Measurements from ENCODE around the gene SLC45A3. TPM values are rescaled to one million over a fixed set of nuclear protein-coding genes. Genes with fewer than 3 reads are reported as not detected.

The SLC45A3 gene
- total RNA-seq, 1 experiment from 2014 or later, result 3.2 TPM

DNA sequence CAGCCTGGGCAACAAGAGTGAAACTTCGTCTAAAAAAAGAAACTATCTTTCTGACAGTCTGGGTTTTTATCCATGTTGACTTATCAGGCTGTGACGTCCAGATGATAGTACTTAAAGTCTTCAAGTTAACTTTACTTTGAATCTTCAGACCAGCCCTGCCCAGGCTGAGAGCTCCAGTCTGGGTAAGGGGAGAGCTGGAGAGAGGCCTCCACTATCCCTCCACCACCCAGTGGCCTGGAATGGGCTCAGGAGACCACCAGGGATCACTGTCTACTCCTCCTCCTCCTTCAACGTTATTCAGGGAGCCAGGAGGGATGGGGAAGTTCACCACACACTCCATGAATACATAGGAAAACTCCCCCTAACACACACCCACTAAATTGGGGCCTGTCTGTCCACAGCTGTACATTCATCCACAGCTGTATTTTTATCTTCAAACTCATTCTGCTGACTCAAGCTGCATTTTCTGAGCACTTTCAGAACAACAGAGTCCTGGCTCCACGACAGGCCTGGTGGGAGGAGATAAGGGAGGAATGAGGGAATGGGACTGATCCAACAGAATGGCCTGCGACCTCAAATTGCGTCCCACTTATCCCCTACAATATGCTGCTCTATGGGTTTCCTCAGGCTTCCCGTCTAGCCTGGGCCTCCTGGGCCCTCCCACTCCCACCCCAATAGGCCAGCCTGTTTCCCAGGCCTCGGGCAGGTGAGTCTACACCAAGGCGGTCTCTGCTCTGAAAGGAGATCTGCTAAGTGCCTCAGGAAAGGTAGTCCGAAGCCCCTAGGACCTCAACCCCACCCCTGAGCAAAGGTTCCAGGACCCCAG is 1.8 kb downstream of the SLC45A3 start:
- no peak for DNase-seq
- H3K9me3 ChIP-seq, result no peaks in the 10 kb centered on the region
- H3K27me3 ChIP-seq, result peaks cover 4% of the 10 kb centered on the region; the same call in 1 of the 2 replicates
- H3K36me3 ChIP-seq, result no peaks in the 10 kb centered on the region
- no peak overlapping the region for H3K4me3 ChIP-seq

DNA sequence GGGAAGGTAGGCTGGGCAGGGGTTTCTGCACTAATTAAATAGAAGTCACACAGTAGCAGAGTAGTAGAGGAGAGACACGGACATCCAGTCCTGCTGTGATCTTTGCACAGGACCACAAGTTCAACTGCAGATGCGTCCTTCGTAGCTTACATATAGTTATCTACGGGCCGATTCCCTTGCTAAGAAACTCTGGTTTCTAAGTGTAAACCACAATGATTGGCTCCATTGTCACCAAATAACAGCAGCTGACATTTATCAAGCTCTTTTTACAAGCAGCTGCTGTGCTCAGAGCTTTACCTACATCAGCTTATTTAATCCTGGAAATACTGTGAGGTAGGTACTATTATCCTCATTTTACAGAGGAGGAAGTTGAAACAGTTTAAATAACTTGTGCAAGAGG is 3.1 kb downstream of the SLC45A3 start:
- Histone ChIP-seq H3K9me3 (no peaks in the 10 kb centered on the region), H3K27me3 (peaks cover 4% of the 10 kb centered on the region; the same call in 1 of the 2 replicates)

GRCh38 chr1:205676597-205676996 is 3.7 kb downstream of the SLC45A3 start:
- H3K27me3 ChIP-seq, result peaks cover 4% of the 10 kb centered on the region; the same call in 1 of the 2 replicates
- no peaks in the 10 kb centered on the region for H3K9me3 ChIP-seq
- DNase-seq, result no peak
- H3K4me3 ChIP-seq, result no peak overlapping the region
- H3K36me3 ChIP-seq, result no peaks in the 10 kb centered on the region

More for the DNA sequence above, 3.1 kb downstream of the SLC45A3 start:
- Histone ChIP-seq H3K36me3 (no peaks in the 10 kb centered on the region), H3K4me3 (no peak overlapping the region)
- no peak for DNase-seq

- no peak for DNase-seq
- peaks cover 4% of the 10 kb centered on the region; the same call in 1 of the 2 replicates for H3K27me3 ChIP-seq
- H3K4me3 ChIP-seq, result no peak overlapping the region
- no peaks in the 10 kb centered on the region for H3K9me3 ChIP-seq
- no peaks in the 10 kb centered on the region for H3K36me3 ChIP-seq
These were observed 4.3 kb downstream of the SLC45A3 start for GRCh38 chr1:205676002-205676401.

GRCh38 chr1:205675247-205675646 is 5.1 kb downstream of the SLC45A3 start:
- no peak for DNase-seq
- H3K9me3 ChIP-seq, result no peaks in the 10 kb centered on the region

GRCh38 chr1:205672970-205673369 is 7.3 kb downstream of the SLC45A3 start:
- H3K9me3 ChIP-seq, result no peaks in the 10 kb centered on the region
- no peaks in the 10 kb centered on the region for H3K36me3 ChIP-seq
- DNase-seq, result no peak
- no peaks in the 10 kb centered on the region for H3K27me3 ChIP-seq
- no peak overlapping the region for H3K4me3 ChIP-seq

More at GRCh38 chr1:205675247-205675646, 5.1 kb downstream of the SLC45A3 start:
- no peaks in the 10 kb centered on the region for H3K36me3 ChIP-seq
- no peak overlapping the region for H3K4me3 ChIP-seq
- H3K27me3 ChIP-seq, result no peaks in the 10 kb centered on the region

GRCh38 chr1:205672395-205672889 is 7.9 kb downstream of the SLC45A3 start:
- H3K4me3 ChIP-seq, result no peak overlapping the region

DNA sequence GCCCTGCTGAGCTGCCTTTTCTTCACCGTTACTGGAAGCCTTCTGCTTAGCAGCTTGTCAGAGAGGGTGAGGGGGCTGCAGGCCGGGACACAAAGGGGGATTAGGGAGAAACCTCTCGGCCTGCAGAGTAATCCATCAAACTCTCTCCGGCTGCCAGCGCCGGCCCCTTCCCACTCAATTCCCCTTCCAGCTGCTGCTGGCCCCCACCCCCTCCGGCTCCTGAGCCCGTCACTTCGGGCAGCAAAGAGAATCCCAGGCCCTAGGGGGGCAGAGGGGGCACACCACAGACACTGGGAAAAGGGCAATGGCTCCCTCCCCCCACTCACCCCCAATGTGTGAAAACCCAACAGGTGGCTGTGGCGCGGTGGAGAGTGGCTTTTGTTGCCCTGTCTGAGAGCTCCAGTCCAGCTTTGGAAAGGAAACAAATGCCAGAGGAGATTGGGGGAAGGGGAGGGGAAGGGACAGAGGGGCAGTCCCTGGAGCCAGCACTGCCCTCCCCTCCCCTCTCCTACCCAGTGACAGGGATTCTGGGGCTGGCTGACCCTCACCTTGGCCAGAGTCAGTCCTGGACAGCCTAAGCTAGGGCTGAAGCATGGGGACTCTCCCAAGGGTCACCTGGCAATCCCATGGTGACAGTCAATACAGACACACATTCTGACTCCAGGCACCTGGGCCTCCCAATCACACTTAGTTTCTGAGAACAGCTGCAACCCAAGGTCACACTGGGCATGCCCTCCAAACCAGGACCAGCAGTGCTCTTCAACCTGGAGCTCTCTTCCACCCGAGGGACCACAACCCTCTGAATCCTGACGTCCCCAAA is 9.5 kb downstream of the SLC45A3 start:
- Histone ChIP-seq H3K36me3 (no peaks in the 10 kb centered on the region), H3K9me3 (no peaks in the 10 kb centered on the region), H3K27me3 (no peaks in the 10 kb centered on the region), H3K4me3 (no peak overlapping the region)
- no peak for DNase-seq

More at GRCh38 chr1:205672395-205672889, 7.9 kb downstream of the SLC45A3 start:
- no peak for DNase-seq
- Histone ChIP-seq H3K9me3 (no peaks in the 10 kb centered on the region), H3K27me3 (no peaks in the 10 kb centered on the region), H3K36me3 (no peaks in the 10 kb centered on the region)

DNA sequence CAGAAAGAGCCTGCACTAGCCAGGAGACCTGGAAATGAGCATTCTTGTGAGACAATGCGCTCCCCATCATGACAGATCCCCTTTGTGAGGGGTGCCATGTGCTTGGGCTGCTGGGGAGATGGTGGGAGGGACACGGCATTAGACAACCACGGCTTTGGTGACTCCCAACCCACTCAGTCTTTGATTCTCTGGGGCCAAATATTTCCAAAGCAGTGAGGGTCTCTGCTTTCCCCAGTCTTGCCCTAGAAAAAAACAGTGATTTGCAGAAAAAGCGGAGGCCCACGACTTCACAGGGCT is 10.2 kb downstream of the SLC45A3 start:
- H3K36me3 ChIP-seq, result no peaks in the 10 kb centered on the region
- no peaks in the 10 kb centered on the region for H3K9me3 ChIP-seq
- no peak overlapping the region for H3K4me3 ChIP-seq
- no peak for DNase-seq
- H3K27me3 ChIP-seq, result no peaks in the 10 kb centered on the region

DNA sequence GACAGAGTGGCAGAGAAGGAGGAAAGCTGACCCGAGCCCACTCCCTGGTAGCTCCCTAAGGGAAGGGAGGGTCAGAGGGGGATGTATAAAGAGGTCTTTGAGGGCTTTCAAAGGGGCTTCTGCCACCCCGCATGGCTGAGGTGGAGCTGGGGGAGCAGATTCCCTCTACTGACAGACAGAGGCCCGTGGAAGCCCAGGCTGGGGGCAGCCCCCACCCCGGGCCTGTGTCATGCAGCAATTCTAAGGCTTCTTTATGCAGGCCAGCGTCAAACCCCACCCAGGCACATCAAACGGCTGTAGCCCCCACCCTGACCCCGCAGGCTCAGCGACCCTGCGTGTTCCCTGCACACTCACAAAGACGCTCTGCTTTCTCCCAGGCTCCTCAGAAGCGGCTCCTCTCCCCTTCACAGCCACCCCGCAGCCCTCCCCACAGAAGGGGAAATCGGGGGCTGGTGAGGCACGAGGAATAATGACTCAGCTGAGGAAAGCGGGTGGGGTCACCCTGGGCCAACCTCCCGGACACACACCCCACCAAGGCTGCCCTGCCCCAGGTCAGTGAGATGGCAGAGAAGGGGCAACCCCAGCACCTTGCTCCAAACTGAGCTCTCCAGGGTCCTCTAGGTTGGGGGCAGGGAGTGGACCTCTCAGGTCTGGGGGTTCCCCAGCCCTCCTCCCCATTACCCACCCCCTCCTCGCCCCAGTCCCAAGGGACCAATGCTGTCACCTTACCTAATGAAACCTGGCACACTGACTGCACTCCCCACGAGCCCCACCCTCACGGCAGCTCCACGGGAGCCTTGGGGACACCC is 10.8 kb downstream of the SLC45A3 start:
- no peak overlapping the region for H3K4me3 ChIP-seq
- no peaks in the 10 kb centered on the region for H3K36me3 ChIP-seq
- no peaks in the 10 kb centered on the region for H3K27me3 ChIP-seq
- no peak for DNase-seq
- no peaks in the 10 kb centered on the region for H3K9me3 ChIP-seq

- DNase-seq, result no peak
- Histone ChIP-seq H3K9me3 (no peaks in the 10 kb centered on the region), H3K27me3 (no peaks in the 10 kb centered on the region), H3K4me3 (no peak overlapping the region), H3K36me3 (no peaks in the 10 kb centered on the region)
These were observed 11.4 kb downstream of the SLC45A3 start for GRCh38 chr1:205668951-205669340.

GRCh38 chr1:205667909-205668643 is 12.2 kb downstream of the SLC45A3 start:
- Histone ChIP-seq H3K27me3 (no peaks in the 10 kb centered on the region), H3K9me3 (no peaks in the 10 kb centered on the region), H3K4me3 (no peak overlapping the region), H3K36me3 (no peaks in the 10 kb centered on the region)
- DNase-seq, result no peak

GRCh38 chr1:205666372-205667166 is 13.7 kb downstream of the SLC45A3 start:
- Histone ChIP-seq H3K9me3 (no peaks in the 10 kb centered on the region), H3K36me3 (no peaks in the 10 kb centered on the region), H3K27me3 (no peaks in the 10 kb centered on the region), H3K4me3 (no peak overlapping the region)
- no peak for DNase-seq

DNA sequence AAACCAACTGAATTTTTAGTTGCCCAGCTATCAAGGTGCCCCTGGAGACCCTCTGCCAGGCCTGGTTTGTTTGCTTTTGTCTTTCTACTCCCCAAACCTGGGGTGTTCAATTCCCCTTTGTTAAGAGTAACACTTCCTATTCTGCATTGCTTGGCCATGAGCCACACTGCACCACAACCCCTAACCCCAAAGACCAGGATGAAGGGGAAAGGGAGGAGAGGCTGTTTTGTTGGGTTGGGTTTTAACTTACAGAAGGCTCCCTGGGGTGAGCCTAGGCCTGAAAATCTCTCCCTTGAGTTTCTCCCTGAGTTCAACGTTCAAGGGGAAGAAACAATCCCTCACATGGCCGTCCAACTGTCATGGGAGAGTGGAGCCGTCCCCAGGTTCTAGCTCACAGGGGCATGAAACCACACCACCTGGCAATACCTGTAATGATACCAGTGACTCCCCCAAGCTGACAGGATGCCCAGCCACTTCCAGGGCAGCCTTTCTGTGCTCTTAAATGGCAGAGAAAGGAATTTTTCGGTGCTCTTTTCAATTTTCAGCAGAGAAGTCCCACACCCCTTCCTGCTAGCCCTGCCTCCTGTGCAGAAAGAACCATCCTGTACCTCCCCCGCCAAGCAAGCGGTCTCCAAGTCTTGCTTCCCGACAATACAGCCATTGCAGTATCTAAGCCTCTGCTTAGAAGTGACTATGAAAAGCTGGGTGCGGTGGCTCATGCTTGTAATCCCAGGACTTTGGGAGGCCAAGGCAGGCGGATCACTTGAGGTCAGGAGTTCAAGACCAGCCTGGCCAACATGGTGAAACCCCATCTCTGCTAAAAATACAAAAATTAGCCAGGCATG is 14.9 kb downstream of the SLC45A3 start:
- no peak for DNase-seq
- H3K27me3 ChIP-seq, result no peaks in the 10 kb centered on the region
- H3K36me3 ChIP-seq, result no peaks in the 10 kb centered on the region
- H3K9me3 ChIP-seq, result no peaks in the 10 kb centered on the region
- H3K4me3 ChIP-seq, result no peak overlapping the region
